Left forelimb (tissue), 1 donor: ENCODE data around the gene NEK5.
"Not testable (repeated sequence)": the region's sequence is repeated elsewhere in the genome, so short reads cannot be mapped to it uniquely, and the experiment has no call there.

Experiments used
- DNase-seq: peaks from one replicate; pipeline ENCODE4 v3.0.0-alpha.2; 2018; ENCODE audit warnings: low spot score

Gene NEK5

DNA sequence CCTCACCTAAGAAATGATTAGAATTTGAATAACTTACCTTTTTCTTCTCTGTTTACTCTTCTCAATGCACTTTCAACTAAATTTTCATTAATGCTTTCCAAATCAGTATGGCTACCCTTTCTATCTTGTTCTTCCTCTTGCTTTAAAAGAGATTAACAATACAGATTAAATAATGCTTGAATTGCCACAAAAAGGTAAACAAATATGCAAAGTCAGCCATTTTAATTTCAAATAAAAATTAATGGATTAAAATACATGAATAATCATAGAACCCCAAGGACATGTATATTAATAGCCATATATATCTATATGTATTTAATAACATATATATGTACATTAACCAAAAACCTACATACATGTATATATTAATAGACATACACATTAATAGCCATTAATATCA lies 7.9 kb upstream of the NEK5 start:
- DNase-seq, result no peak

DNA sequence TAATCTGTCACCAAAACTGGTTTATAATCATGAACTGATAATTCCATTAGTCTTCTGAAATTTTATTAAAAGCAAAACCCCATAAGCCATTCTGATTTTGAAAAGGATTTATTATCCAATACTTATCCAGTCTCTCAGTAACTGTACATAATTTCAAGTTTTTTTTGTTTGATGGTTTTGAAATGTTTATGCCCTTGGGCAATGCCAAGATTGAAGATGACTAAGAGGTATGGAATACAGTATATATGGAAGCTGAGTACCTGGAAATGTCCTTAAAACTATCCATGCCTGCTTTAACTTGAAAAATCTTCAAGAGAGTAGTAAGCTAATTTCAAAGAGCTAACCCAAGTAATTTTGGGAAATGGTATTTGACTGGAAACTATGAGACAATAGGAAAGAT lies 1.8 kb upstream of the NEK5 start:
- no peak for DNase-seq

DNA sequence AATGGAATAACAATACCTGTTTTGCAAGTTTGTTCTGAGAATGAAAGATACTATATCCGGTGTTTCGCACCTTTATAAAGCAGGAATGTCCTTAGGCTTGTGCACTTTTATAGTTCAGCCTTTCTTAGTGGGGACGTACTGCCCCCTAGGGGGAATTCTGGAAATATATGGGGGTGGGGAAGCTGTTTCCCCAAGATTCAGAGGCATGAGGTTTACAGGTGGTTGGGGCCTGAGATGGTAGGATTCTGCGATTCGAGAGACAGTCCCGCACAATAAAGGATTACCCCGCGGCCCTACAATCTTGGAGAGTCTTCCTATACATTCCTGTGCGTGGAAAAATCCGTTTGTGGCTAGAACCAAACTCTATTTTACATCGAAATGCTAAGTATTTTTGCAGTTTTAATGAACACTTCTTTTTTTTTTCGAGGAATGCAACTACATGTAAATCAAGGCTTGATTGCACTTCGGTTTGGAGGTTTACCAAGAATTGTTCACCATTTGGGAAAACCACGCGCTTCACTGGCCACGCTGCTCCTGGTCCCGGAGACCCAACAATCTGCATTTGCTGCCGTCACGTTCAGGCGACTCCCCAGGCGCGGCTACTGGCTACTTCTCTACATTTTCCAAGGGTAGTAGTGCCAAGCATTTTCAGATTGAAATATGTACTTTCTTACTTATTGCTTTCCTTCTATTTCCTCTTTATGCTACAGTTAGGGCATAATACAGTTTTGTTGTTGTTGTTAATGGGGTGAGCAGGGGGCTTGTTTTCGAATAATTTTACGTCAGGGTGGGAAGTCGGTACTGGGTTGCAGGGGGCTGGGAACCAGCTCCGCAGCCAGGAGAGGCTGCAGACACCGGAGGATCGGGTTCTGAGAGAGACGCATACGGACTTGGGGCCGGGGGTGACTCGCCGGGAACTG lies 830 bp downstream of the NEK5 start:
- peak; percentile 69 for DNase-seq

DNA sequence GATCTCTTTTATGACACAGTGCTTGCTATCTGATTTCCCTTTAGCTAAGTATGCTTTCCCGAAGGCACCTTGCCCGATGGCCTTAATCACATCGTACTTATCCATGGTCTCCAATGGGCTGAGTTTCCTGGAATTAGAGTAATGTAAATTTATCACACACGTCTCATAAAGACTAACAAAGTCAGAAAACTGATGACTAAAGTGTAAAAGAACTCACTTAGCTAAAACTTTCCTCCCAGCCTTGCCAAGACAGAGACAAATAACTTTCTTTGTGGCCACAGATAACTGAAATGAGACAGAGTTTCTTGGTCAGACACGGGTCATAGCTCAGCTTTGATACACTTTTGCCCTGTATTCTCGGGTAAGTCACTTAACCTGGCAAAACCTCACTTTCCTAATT lies 1.5 kb downstream of the NEK5 start:
- no peak for DNase-seq

DNA sequence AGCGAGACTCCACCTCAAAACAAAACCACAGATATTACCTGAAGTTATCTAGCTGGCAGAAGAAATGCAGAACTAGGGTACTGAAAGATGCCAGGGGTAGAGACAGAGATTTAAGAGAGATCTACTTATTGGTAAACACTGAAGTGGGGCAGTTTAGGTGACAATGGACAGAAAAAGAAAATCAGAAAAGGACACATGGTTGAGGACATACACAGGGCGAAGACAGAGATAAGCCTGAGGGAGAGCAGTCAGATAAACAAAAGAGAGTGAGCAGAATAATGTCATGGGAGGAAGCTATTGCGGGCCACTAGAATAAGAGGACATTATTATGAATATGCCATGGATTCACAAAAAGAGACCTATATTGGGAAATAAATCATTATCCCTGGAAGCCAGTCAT lies 3.3 kb downstream of the NEK5 start:
- no peak for DNase-seq

DNA sequence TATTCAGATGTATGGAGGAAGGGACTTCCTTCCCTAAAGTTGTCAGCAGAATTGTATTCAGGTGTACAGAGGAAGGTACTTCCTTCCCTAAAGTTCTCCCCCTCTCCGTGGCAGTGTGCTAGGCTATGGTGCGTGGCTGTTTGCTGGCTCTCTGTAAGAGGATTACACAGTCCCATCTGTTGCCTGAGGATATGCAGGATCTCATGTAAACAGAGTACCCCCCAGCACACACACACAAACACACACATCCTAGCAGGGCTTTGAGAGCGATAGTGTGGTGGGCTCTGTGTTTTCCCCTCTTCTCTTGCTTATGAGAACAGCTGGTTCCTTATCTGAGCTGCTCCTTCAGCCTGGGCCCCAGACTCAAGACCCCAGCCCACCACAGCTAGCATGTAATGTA lies 10.3 kb downstream of the NEK5 start:
- DNase-seq, result no peak

DNA sequence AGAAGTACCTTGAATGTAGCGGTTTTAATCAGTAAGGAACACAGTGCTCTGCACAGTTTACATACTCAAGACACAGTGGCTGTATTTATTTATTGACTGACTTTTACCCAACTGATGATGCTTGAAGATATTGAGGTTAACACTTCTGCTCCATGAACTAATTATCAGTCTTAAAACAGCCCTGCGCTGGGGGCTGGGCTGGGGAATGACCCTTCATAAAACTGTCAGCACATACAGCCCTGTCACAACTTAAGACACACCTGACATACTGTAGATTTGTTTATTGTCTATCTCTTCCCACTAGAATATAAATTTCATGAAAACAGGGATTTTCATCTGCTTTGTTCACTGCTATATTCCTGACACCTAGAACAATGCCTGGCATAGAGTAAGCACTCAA lies 10.8 kb downstream of the NEK5 start:
- DNase-seq, result no peak

DNA sequence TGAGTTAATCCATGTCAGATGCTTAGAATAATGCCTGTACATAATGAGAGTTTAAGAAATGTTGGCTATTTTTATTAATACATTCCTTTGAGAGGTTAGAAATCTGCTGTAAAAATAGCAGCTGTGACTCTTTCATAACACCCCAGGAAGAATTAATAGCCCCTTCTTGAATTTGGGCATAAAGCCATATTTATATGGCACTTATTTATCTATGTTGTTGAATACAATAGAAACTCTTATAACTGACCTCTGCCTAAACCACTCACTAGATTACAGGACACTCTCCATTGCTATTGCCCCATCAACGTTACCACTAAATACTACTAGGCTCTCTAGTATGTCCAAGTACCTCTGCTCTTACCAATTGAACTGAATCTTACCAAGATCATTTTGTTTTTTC lies 16.3 kb downstream of the NEK5 start:
- no peak for DNase-seq

DNA sequence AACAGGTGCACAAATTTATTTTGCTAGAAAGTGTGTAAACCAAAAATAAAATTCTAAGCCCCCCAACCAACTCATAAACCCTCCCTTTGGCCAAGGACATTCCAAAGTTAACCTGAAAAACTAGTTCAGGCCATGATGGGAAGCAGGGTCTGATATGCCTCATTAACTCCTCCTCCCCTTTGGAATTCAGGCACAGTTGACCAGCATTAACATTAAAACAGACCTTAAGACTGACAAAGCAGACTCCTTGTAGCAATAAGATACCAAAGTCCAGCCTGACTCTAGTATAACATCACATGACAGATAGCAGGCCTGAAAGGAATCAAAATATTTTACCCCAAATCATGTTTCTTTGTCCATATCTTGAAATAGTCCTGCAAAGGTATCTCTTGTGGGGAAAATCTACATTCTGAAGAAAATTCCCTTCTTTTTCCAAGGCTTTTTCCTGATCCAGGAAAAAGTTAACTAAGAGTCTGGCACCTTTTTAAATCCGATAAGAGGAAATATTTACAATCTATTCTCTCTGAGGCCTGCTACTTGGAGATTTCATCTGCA lies 19.7 kb downstream of the NEK5 start:
- no peak for DNase-seq

DNA sequence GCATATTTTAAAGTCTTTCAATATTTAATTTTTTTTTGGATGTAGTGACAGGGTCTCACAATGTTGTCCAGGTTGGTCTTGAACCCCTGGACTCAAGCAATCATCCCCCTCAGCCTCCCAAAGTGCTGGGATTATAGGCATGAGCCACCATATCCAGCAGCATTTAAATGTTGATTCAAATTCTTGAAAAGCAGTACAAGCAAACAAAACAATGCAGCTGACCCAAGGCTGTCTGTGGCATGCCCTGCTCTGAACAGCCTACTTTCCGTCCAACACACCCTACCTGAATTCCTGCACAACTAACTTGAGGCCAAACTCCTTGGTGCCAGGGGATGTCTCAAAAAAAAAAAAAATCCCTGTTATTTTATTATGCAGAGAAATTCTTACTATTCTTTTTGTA lies 23.0 kb downstream of the NEK5 start:
- DNase-seq, result no peak

DNA sequence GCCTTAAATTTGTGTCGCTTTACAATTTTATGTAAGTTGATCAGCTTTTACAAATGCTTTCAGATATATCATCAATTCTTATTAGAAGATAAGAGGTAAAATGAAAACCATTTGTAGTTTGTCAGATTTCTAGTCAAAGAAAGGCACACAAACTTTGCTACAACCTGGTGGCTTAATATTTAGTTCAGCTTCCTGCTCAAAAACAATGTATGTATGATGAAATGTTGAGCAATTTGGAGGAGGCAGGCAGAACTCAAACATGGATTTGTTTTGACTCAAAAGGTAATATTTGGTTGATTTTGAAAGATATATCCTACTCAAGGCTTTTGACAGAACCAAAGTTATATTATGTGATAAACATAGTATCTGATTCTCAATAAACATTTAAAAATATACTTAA lies 24.2 kb downstream of the NEK5 start:
- DNase-seq, result no peak

DNA sequence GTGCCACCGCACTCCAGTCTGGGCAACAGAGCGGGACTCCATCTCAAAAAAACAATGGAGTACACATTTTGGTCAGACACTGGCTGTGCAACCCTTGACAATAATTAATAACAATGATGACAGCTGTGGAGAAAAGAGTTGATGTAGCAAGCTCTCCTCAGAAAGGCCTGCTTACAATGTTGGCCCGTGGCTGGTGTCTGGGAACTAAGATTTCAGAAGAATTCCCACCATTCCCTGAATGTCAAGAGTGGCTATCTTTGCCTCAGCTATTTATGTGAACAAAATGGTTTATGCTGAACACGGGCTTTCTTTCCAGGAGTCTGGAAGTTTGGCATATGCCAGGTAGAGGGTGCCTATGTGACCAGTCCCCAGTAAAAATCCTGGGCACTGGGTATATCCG lies 25.5 kb downstream of the NEK5 start:
- no peak for DNase-seq

DNA sequence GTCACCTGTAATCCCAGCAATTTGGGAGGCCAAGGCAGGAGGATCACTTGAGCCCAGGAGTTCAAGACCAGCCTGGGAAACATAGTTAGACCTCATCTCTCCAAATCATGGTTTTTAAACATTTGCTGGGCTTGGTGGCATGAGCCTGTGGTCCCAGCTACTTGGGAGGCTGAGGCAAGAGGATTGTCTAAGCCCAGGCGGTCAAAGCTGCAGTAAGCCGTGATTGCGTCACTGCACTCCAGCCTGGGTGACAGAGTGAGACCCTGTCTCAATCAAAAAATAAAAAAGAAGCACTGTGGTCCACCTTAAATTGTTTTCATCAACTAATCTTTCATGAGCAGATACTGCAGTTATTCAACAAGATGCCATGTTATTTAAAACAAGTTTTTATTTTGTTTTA lies 26.4 kb downstream of the NEK5 start:
- not testable (repeated sequence) for DNase-seq

DNA sequence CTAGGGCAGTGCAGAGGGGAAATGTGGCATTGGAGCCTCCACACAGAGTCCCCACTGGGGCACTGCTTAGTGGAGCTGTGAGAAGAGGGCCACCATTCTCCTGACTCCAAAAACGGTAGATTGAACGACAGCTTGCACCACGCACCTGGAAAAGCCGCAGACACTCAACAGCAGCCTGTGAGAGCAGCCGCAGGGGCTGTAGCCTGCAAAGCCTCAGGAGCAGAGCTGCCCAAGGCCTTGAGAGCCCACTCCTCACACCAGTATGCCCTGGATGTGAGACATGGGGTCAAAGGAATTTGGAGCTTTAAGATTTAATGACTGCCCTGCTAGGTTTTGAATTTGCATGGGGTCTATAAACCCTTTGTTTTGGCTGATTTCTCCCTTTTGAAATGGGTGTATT lies 31.7 kb downstream of the NEK5 start:
- DNase-seq, result no peak

DNA sequence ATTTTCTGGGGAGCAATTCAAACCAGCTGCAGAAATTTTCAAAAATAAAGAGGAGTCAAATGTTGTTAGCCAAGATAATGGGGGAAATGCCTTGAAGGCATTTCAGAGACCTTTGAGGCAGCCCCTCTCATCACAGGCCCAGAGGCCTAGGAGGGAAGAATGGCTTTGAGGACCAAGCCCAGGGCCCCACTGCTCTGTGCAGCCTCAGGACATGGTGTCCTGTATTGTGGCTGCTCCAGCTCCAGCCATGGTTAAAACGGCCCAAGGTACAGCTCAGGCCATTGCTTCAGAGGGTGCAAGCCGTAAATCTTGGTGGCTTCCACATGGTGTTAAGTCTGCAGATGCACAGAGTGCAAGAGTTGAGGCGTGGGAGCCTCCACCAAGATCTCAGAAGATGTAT lies 32.1 kb downstream of the NEK5 start:
- no peak for DNase-seq

DNA sequence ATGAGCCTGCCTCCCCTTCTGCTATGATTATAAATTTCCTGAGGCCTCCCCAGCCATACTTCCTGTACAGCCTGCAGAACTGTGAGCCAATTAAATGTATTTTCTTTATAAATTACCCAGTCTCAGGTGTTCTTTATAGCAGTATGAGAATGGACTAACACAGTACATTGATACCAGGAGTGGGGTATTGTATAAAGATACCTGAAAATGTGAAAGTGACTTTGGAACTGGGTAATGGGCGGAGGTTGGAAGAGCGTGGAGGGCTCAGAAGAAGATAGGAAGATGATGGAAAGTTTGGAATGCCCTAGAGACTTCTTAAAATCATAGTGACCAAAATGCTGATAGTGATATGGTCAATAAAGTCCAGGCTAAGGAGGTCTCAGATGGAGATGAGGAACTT lies 32.8 kb downstream of the NEK5 start:
- no peak for DNase-seq

DNA sequence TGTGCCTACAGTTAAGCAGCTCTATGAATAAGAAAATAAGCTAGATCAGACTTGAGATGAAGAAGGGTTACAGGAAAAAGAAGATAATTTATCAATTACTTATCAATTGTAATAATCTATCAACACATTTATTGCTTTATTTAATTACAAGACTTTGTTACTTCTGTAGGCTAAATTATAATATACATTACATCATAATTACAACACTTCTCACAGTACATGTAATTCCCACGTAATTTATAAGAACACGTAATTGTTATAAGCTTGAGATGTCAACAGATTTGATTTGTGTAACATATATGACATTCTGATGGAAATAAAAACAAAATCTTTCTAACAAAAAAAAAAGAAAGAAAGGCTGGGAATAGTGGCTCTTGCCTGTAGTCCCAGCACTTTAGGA lies 36.8 kb downstream of the NEK5 start:
- DNase-seq, result no peak

DNA sequence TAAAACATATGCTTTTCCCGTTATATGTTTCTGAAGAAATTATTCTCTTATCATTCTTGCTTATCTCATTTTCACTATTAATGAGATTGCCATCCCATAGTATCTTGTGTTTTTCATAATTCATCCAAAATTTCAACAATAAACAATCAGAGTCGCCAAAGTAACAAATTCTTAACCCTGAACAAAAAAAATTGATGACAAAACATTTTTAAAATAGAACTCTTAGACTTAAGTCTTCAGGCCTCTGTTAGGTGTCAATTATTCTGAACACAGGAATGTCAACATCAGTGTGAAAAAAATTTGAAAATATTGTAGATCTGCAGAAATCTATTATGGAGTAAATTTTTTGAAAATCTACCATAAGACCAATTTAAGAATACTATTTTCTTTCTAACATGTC lies 37.4 kb downstream of the NEK5 start:
- no peak for DNase-seq

DNA sequence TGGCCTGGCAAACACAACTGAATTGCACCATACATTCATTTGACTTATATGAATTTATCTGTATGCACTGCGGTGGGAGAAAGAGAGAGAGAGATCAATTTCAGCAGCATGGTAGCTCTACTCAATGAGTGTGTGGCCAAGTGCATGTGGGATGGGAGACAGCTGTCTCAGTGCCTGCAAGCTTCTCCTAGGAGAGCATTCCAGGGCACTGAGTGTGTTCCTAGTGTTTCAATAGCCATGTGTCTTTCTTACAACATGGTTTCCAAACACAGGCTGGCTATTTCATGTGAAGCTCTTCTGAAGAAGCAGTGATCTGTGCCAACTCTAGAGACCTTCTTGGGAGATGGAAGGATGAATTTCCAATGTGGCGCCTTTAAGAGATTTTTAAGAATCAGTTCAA lies 43.5 kb downstream of the NEK5 start:
- DNase-seq, result no peak

DNA sequence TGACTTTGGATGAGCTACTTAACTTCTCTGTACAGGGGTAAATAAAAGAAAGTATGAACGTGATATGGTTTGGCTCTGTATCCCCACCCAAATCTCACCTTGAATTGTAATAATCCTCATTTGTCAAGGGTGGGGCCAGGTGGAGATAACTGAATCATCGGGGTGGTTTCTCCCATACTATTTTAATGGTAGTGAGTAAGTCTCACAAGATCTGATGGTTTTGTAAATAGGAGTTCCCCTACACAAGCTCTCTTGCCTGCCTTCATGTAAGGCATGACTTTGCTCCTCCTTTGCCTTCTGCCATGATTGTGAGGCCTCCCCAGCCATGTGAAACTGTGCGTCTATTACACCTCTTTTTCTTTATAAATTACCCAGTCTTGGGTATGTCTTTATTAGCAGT lies 43.9 kb downstream of the NEK5 start:
- DNase-seq, result not testable (repeated sequence)

DNA sequence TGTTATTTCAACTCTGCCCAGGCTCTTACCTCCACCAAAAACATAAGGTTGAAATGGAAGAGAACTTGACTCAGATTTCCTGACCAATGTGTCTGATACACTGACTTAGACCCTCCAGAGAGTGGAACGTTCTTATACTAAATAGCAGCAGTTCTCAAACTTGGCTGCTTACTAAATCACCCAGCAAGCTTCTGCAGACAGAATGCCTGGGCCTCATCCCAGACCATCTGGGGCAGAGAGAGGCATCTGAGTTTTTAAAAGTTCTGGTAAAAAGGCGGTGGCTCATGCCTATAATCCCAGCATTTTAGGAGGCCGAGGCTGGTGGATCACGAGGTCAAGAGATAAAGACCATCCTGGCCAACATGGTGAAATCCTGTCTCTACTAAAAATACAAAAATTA lies 46.3 kb downstream of the NEK5 start:
- DNase-seq, result no peak

DNA sequence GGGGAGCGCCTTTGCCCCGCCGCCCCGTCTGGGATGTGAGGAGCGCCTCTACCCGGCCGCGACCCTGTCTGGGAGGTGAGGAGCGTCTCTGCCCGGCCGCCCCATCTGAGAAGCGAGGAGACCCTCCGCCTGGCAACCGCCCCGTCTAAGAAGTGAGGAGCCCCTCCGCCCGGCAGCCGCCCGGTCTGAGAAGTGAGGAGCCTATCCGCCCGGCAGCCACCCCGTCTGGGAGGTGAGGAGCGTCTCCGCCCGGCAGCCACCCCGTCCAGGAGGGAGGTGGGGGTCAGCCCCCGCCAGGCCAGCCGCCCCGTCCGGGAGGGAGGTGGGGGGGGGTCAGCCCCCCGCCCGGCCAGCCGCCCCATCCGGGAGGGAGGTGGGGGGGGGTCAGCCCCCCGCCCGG lies 49.0 kb downstream of the NEK5 start:
- not testable (repeated sequence) for DNase-seq

DNA sequence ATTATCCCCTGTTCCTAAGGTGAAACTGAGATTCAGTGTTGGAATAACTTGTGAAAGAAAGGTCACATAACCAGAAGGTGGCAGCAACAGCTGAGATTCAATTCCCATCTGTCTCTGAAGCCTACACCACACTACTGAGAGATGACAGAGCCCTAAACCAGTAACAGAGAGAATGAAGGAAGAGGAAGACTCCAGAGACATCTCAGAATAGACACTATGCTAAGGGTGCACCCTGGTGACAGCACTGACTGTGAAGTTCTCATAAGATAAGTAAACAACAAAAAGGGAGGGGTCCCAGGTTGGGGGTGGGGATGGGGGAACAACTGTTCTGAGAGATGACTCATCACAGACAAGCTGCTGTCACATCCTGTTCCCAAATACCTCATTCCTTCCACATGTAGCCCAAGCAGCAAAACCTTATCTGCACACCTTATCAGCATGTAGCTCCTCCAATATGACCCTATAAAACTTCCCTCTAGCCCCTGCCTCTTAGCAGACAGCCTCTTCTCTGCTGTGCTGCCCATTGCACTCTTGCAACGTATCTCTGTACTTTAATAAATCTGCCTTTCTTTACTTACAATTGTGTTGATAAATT lies 57.8 kb downstream of the NEK5 start:
- no peak for DNase-seq

DNA sequence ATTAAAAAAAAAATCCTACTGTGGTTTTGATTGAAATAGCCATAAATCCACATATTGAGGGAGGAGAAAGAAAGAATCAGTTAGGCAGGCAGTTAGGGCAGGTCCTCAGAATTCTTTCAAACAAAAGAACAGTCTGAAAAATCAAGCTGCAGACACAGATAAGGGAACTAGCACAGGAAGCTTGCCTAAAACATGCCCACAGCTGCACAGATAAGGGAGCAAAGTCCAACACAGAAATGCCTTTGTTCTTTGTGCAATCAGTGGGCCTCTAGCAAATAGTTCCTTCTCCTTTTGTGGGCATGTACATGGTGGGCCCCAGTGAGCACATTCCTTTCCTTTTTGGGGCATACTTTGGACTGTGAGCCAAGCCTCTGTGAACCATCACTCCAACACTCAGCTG lies 61.6 kb downstream of the NEK5 start:
- no peak for DNase-seq
